GM21723 (cell line): ENCODE results near the gene OXNAD1.

Source experiments
- ATAC-seq: cut with Tn5 transposase; IDR thresholded peaks from one replicate; pipeline ENCODE4 v1.9.1; 2021; ENCODE audit warnings: mild to moderate bottlenecking, moderate library complexity; ENCODE audit not compliant: unreplicated experiment

The OXNAD1 gene

DNA sequence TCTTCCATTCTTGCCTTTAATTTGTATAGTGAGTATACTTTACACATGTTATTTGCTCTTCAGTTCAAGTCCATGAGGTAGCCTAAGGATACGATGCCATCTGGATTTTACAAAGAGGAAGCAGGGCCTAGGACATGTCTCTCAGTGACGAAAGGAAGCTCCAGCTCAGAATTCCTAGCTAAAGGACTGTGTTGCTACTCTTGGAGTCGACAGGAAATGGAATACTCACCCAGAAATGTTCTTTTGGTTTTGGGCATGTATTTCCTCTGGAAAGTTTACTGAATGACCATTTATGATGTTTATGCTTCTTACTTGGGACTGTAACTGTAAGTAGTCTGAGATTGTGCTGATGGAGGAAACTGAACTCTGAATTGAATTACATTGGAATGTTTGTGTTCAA lies 12.5 kb downstream of the OXNAD1 start:
- ATAC-seq, result no peak

DNA sequence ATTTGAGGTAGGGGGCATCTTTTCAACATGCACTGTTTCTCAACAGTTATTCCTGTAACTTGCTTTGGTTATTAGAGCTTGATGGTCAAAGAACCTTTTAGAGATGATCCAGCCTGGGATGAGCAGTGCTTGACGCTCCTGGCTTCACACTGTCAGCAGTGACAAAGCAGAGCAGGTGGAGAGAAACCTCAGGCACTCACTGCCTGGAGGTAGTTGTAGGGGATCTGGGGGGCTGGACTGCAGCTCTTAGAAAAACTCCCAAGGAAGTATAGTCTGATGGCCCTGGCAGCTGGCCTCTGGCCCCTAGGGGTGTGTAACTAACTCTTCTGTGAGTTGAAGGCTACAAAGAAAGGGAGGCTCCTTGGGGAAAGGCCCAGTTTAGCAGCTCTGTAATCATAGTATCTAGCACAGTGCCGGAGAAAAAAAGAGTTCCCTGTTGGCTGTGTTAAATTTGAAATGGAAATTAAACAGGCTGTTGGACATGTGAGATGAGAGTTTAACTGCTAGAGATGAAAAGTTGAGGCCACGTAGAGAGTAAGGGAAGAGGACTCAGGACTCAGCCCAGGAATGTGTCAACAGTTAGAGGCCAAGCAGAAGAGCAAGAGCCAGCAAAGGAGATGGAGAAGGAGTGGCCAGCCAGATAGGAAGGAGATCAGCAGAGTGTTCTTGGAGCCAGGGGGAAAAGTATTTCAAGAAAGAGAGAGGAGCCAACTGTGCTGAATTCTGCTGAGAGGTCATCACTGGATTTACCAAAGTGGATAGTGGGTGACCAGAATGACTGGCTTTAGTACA lies 14.2 kb downstream of the OXNAD1 start:
- no peak for ATAC-seq

DNA sequence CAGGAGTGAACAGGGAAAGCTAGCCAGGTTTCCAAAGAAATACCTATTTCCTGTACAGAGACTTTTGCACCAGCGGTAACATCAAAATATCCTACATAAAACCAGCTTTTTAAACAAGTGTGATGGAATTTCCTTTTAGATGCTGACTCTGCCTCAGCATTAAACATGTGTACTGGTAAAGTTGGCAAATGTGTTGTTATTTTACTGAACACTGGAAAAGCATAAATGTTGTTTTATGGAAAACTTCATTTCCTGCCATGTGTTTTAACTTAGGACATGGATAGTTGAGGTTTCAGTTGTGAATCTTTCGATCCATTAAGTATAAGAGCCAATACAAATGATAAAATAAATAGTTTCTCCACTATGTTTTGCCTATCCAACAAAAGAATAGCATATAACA lies 15.7 kb downstream of the OXNAD1 start:
- no peak for ATAC-seq

DNA sequence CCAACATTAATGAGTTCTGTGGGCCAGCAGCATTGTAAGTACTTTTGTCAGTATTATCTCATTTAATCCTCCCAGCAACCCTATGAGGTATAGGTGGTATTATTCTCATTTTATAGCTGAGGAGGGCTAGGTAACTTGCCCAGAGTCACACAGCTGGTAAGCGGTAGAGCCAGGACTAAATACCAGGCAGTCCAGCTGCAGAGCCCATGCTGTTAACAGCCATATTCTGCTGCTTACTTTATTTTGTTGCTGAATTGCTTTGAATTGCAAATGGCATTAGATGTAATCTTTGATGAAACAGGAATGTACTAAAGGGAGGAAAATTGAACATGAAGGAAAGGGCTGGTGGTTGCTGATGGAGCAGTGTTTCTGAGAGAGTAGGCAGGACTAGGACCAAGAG lies 19.6 kb downstream of the OXNAD1 start:
- ATAC-seq, result no peak

DNA sequence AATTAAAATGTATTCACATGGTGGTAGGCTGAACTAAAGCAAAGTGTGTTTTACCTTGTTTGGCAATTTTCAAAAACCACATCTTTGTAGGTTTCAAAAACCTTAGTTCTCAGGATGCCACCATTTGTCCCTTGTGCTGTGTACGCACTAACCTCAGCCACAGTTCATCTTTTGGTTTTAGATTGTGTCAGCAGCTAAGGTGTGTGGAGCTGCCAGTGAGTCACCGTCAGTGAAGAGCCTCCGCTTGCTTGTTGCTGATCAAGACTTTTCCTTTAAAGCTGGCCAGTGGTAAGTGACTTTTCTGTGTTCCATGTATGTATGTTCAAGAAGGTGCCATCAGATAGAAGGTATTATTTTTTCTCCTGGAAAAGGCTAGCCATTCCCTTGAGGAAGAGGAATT lies 21.1 kb downstream of the OXNAD1 start:
- ATAC-seq, result peak; percentile 66

DNA sequence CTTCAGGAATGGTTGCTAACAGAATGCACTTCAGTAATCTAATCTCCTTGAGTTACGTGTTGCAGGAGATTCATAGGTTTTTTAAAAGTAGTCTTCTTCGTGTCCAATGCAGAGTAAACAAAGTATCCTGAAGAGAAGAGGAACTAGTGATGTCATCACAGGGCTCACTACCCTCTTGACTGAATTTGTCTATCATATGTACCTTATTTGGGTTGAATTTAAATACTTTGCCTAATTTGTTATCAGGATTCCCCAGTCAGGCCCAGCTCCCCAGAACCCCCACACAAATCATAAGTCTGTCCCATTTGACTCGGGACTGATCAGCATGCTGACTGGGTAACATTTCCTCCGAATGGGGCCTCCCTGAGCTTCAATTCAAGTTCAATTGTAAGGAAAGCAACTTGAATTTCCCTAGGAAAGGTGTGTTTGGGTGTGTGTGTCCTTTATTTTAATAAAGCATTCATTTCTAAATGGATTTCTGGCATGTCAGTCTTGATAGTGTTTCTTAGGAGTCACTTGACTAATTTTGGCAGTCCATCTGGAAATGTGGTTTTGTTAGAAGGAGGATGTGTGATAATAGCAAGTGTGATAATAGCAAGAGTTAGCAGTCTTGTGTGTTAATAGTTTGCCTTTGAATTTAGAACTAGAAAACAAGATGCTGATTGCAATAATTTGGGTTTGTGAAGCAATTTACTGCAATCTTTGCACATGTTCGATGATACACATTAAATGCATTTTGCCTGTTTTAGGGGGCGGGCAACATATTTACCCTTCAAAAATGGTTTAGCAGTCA lies 21.9 kb downstream of the OXNAD1 start:
- no peak for ATAC-seq

DNA sequence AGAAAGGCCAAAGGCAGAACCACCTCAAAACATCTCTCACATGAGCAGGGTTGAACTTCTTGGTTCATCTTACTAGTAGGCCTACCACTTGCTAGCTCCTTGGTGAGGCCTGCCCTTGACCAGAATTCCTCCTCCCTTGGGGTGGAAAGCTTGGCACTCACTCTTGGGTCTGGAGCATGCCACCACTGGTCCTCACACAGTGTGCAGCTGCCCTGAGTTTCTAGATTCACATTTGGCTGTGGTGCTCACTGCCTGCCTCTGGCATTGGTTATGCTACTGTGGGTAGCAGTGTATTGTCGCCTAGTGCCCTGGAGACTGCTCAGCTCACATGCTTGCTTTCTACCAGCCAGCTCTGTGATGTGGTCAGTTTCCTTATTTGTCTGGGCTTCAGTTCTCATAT lies 23.7 kb downstream of the OXNAD1 start:
- no peak for ATAC-seq

DNA sequence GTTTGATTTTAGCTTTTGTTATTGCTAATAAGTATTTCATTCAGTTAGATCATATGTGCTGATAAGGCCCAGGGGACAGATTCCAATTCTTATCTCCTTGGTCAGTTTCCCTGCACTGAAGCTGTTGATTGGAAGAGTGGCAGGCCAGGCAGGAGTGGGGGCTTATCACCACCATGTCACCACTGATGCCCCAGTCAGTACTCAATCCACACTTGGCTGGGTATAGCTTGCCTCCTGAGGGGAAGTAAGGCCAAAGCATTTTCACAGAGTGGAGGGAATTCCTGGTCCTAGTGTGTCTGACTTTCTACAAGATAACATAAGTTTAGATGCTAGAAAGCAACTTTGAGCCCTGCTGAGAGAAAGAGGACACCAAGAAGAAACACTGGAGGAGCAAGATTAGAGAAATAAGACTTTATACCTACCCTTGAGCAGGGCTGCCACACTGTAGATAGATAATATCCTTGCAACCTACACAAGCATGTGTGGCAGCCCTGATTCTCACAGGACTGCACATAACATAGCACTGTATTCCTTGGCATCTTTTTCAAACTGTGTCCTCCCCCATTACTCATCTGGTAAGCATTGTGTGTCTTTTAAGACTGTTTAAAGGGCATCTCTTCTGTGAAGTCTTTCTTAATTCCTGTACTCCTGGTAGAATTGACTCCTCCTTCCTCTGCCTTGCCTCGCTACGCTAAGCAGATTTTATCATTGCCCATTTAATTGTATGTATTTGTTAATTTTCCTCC lies 24.3 kb downstream of the OXNAD1 start:
- no peak for ATAC-seq

DNA sequence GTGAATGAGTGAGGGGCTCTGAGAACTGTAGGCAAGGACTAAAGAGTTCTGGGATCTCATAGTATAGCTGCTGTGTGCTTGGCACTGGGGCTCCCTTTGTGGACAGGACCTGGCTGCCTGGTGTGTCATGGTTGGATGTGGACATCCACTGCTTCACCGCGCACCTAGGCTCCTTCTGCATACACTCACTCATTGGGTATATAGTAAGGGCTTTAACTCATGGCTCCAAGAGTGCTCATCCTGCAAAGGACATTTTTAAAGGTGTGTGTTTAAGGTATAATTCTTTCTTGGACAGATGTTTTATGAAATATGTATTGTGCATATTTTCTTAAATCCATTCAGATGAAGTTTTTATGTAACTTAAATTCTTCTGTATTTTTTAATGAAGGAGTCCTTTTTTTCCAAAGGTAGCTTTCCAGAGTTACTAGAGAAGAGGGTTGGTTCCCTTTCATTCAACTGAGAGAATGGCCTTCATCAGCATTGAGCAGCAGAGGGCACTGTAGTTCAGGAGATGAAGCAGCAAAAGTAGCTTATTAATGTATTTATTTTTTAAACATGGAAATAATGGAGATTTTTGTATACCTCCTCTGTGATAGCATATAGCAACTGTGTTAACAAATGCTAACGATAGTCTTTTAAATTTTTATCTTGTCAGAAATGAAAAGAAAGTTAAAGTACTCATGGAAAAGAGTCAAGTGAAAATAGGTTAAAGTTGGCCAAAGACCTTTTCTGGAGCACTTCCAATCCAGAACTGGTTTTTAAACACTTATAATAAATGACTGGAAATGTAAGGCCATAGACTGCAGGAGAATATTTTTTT lies 25.2 kb downstream of the OXNAD1 start:
- ATAC-seq, result no peak

DNA sequence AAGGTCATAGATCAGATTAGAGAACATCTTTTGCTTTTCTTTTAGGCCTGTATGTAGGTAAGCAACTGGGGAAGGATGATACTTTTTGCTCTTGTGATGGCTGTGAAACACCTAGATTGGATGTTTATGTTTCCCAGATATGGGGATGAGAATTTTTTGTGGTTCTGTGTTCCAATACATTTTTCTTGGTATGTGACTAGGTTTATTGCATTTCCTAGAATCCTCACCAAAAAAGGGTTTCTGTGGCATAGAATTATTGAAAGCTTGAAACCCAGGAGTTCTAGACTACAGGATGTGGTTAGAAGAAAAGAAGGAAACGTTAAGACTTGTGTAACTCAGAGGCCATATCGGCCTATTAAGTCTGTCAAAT lies 25.8 kb downstream of the OXNAD1 start:
- peak; percentile 43 for ATAC-seq

DNA sequence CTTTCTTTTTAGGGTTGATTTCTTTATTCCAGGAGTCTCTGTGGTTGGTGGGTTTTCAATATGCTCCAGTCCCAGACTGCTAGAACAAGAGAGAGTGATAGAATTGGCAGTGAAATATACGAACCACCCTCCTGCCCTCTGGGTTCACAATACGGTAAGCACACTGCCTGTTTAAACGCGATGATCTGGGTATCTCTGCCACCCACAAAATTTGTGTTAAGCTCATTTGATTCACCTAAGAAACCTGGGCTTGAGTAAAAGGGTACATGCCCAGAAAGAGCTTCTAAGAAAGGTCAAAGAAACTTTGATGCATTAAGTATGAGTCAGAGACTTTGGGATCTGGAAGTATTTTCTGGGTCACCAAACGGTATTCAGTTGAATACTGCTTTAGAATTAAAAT lies 29.8 kb downstream of the OXNAD1 start:
- ATAC-seq, result no peak

DNA sequence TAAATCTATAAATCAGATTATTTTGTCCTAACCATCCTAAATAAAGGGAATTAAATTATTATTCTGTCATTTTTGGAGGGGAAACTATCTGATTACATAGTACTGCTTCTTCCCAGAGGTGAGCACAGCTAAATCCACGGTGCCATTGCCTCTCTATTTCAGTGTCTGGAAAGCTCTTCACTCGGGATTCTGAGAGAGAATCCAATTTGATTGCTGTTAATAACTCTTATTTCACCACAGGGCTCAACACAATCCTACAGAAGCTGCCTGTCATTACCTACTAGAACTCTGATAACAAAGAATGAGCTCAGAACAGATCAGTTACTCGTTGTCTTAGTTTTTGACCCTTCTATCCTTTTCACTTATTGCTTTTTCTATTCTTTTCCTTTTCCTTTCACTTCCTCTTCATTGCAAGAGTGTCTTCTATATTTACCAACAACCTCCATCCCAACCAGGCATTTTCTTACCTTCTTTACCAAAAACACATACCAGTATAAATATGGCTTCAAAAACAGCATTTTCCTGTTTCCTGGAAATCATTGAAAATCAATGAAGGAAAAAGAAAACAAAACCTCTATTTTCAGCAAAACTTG lies 30.4 kb downstream of the OXNAD1 start:
- ATAC-seq, result no peak

DNA sequence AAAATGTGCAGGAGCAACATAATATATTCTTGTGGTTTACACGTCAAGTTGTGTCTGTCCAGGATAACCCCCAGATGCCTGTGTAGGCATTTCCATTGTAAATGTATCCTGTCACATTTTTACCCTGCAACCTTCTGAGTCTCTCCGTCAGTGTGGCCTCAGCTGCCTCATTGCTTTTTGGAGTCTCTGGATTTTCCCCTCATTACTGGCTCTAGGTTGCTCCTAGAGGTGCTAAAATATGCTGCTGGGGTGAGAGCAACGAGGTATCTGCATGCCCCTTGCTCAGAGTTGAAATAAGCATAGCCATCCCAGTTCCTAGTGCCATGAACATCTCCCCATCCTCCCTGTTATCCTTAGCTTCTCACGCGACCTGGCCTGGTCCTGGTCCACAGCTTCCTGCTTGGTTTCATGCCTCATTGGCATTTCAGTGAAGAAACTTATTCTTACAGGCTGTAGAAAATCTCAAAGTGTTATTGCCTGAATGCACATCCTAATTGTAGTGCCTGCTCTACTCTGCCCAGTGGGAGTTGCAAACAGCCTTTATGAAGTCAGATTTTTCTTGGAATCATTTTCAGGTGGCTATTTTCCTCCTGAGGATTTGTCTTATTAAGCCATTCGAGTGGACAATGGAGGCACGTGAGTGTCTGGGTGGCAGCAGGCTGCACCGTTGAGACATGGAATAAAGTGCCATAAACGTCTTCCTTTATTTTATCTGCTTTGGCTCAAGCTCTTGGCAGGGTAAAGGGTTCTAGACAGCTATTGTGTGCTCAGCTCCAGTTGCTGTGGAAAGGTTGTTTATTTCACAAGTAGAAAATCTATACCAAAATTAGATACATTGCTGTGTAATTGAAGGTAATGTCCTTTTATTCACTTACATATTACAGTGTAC lies 33.2 kb downstream of the OXNAD1 start:
- ATAC-seq, result no peak

DNA sequence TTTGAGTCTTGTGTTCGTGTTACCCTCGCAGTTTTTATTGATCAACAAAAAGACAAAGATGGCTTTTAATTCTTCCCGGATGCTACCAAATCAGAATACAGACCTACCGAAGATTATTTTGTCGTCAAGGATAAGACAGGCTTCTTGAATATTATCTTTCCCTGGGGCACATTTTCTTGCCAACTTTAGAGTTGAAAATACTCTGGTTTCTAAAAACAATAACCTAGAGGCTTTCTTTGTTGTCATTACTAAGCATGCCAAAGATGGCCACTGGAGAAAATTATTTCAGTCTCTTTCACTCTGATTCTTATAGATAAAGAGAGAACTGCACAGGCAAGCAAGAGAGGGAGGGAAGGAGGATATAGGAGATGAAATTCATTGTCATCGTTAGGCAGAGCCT lies 33.9 kb downstream of the OXNAD1 start:
- no peak for ATAC-seq

DNA sequence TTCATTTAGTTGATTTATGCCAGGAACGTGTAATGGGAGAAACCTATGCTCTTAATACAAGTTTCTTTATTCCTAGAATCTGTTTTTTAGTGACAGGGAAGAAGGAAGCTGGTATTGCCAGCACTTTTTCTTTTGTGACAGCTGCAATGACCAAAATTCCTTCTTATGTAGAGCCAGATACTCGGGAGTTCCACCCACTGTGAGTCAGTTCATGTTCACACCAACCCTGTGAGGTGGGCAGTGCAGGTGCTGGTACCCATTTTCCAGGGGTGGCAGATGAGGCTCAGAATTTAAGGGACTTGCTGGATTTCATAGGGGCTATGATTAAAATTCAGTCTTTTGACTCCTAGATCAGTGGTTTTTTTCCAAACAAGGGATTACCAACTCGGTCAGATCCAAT lies 34.7 kb downstream of the OXNAD1 start:
- no peak for ATAC-seq

DNA sequence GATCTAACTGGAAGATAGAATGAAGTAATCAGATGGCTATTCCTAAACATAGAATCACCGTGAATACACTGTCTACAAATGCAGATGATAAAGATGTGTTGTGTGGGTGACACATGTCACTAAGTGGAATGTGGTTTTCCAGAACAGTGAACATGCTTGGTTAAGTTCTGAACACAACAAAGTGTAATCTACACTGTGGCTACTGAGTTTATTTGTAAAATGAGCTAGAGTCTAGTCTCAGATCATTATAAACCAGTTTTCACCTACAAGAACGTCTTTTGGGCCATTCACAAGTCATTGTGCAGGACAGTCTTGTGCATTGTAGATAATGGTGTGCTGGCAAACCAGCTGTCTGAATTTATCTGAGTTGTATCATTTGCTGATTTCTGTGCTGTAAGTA lies 35.3 kb downstream of the OXNAD1 start:
- ATAC-seq, result peak; percentile 54

DNA sequence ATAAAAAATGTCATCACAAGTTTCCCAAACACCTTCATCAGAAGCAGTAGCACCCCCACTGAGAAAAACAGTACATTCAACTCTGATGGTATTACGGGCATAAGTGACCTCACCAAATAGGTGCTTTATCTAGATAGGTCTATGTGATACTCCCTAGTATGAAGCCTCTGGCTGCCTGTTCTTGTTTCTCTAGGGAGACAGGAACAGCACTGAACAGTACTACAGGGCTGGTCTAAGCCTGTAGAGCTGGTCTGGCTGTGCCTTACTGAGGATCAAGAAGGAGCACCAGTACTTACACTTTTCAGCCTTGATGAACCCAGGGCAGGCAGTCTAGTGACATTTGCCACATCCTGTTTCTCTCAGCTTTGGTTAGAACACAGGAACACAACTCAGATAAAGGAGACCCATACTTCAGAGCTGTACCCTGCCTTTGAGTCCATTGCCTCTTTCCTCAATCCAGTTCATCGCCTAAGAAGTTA lies 35.9 kb downstream of the OXNAD1 start:
- ATAC-seq, result peak; percentile 74

DNA sequence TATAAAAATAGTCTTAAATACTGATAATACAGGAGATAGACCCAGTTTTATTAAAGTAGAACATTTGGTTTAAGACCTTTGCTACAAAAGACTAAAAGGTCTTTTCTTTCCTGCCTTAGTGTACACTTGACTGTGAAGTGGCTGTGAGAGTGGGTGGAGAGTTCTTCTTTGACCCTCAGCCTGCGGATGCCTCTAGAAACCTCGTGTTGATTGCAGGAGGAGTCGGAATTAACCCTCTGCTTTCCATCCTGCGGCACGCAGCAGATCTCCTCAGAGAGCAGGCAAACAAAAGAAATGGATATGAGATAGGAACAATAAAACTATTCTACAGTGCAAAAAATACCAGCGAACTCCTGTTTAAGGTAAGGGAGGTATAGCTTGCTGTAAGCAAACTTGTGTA lies 36.5 kb downstream of the OXNAD1 start:
- no peak for ATAC-seq

DNA sequence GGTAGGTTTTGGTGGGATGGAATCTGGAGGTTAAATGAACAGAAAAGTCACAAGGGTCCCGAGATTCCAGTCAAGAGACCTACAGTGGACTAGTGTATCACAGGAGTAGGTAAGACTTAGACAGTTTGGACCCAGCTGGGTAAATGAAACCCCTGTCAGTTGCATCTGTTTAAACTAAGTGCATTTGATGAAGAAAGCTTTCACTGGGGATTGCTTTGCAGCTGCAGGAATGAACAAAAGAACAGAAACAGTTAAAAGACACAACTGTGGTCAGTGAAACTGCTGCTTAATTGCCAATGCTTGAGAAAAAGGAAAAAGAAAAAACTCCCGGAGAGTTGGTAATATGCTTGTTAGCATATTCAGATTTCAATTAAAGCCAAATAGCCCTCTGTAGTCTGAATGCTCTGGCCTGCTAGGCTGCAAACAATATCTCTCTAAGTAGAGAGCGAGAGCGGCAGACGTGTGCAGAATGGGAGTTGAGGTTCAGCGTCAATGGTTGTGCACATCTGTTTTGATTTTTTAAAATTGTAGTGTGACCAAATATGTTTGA lies 37.1 kb downstream of the OXNAD1 start:
- no peak for ATAC-seq
